AG10803 (cell line): ENCODE results near the gene FAM3D.

Experiments used
- DNase-seq: peaks from one replicate; pipeline ENCODE4 v3.0.0; 2010; ENCODE audit warnings: low read depth
- H3K4me3 ChIP-seq: 2 replicates; pipeline ENCODE4 v1.5.1; 2011; ENCODE audit warnings: mild to moderate bottlenecking, low read length, control low read depth
- CTCF ChIP-seq: conservative IDR thresholded peaks from 2 replicates; pipeline ENCODE4 v1.5.1; 2011; ENCODE audit warnings: mild to moderate bottlenecking, low read length, control low read depth, inconsistent platforms

The FAM3D gene

GRCh38 chr3:58639842-58640241 is 26.7 kb downstream of the FAM3D start:
- no peak overlapping the region for H3K4me3 ChIP-seq
- DNase-seq: no peak
- TF ChIP-seq CTCF: no peak

GRCh38 chr3:58639001-58639400 is 27.6 kb downstream of the FAM3D start:
- no peak for TF ChIP-seq CTCF
- DNase-seq: no peak
- no peak overlapping the region for H3K4me3 ChIP-seq

- no peak overlapping the region for H3K4me3 ChIP-seq
- TF ChIP-seq CTCF: no peak
- no peak for DNase-seq
Observed at GRCh38 chr3:58638591-58638990, 28.0 kb downstream of the FAM3D start.

GRCh38 chr3:58637509-58637908 is 29.1 kb downstream of the FAM3D start:
- DNase-seq: no peak
- TF ChIP-seq CTCF: no peak
- H3K4me3 ChIP-seq: no peak overlapping the region

DNA sequence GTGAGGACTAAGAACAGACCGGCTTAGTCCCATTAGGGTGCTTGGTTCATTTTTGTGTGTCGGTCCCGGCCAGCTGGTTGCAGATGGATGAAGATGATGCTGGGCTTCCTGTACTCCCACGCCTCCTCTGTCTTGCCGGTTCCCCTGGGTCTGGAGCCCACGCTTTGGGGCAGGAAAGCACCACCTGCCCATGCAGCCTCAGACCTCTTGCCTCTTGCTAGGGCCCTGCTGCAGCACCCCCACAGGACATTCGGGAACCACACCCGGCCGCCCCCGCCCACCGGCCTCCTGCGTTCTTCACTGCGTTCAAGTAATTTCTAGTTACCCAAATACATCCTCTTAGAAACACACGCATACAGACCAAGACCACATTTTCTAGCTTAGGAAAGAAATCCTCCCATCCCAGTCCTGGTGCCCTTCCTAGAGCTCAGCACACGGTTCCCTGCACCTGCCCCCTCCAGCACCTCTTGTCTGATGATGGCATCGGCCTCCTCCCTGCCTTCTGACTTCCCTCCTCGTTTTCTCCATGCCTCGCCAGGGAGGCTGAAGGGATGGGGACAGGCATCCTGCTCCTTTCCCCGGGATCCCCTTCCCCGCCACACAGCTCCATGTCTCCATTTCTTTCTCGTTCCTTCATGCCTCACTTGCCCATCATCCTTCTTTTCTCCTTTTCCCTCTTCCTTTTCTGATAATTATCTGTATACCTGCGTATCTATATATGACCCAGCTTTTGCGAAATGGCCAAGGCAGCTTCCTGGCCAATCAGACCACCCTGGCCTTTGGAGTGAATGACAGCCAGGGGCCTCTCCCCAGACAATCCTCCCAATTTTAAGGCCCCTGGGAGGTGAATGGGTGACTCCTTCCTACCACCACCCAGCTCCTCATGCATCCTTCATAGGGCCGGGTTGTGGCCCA is 30.9 kb downstream of the FAM3D start:
- DNase-seq: no peak
- TF ChIP-seq CTCF: no peak
- no peak overlapping the region for H3K4me3 ChIP-seq

DNA sequence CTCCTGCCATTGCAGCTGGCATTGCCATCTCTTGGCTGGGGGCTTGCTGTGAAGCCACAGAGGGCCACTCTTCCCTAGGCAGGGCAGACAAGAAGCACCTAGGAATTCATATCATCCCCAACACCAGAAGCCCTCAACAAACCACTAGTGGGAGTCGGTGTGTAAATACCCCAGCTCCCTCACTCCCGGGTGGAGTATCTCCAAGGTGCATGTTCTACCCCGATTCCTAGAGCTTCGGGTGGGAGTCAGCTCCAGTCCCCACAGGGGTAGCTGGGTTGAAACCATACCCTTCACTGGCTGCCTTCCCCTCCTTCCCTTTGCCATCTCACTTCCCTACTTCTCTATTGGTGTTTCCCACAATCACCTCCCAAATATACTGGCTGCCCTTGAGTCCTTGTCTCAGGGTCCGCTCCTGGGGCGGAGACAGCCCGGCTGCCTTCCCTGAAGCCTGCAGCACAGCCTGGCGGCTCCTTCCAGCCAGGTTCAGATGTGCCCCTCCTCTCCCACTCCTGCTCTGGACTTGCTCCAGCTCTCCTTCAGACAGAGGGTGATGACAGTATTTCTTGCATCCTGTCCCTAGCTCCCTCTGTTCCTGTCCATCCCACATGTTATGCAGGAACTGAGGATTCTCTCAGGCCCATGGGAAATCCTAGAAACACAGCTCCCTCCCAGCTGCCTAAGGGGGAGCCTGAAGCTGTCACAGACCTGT is 33.3 kb downstream of the FAM3D start:
- H3K4me3 ChIP-seq: no peak overlapping the region
- no peak for TF ChIP-seq CTCF
- no peak for DNase-seq

GRCh38 chr3:58631742-58632141 is 34.8 kb downstream of the FAM3D start:
- TF ChIP-seq CTCF: no peak
- H3K4me3 ChIP-seq: no peak overlapping the region
- no peak for DNase-seq
